ENCODE measurements around the gene LPAR5.
A peak's percentile ranks its signal among the peaks of the same experiment; 100 is the strongest.
"Not testable (repeated sequence)": the region's sequence is repeated elsewhere in the genome, so short reads cannot be mapped to it uniquely, and the experiment has no call there.

Gene LPAR5

GRCh38 chr12:6605421-6606330, 30.1 kb downstream of the LPAR5 start:
- DNase-seq = no peak

GRCh38 chr12:6604259-6605029, 31.3 kb downstream of the LPAR5 start:
- no peak for DNase-seq

GRCh38 chr12:6603095-6603567, 32.6 kb downstream of the LPAR5 start:
- DNase-seq = no peak

- no peak for DNase-seq
Observed at GRCh38 chr12:6602526-6602925, 33.2 kb downstream of the LPAR5 start.

GRCh38 chr12:6595673-6596072, 40.1 kb downstream of the LPAR5 start:
- not testable (repeated sequence) for DNase-seq

GRCh38 chr12:6592087-6592486, 43.7 kb downstream of the LPAR5 start:
- DNase-seq = no peak

- not testable (repeated sequence) for DNase-seq
Observed at GRCh38 chr12:6586569-6586968, 49.2 kb downstream of the LPAR5 start.

GRCh38 chr12:6584293-6584692, 51.5 kb downstream of the LPAR5 start:
- DNase-seq = no peak

- no peak for DNase-seq
Observed at GRCh38 chr12:6582959-6583358, 52.8 kb downstream of the LPAR5 start.

- no peak for DNase-seq
Observed at GRCh38 chr12:6582196-6582595, 53.6 kb downstream of the LPAR5 start.

GRCh38 chr12:6575648-6576047, 60.1 kb downstream of the LPAR5 start:
- DNase-seq = no peak

- DNase-seq = no peak
Observed at GRCh38 chr12:6574576-6575295, 61.0 kb downstream of the LPAR5 start.

GRCh38 chr12:6573001-6573400, 62.8 kb downstream of the LPAR5 start:
- no peak for DNase-seq

- peak in 1 of 2 experiments; percentile 42 for DNase-seq
Observed at GRCh38 chr12:6570264-6570887, 65.4 kb downstream of the LPAR5 start.

GRCh38 chr12:6569786-6570185, 66.0 kb downstream of the LPAR5 start:
- DNase-seq = no peak

- no peak for DNase-seq
Observed at GRCh38 chr12:6569312-6569711, 66.4 kb downstream of the LPAR5 start.

All from SW 1271 (cell line).